HG02840 (cell line): ENCODE measurements around the gene MIS12.

Experiments used
- ATAC-seq: cut with Tn5 transposase; IDR thresholded peaks from one replicate; pipeline ENCODE4 v1.9.1; 2021; ENCODE audit warnings: mild to moderate bottlenecking, moderate library complexity, moderate number of reproducible peaks; ENCODE audit not compliant: unreplicated experiment, low FRiP score

MIS12 gene

GRCh38 chr17:5486206-5487124 lies at the start of gene MIS12:
Gene MIS12 (plus strand): TSS chr17:5486566. CDS start chr17:5488863, 2,297 bp downstream.
- ATAC-seq: peak; percentile 82

DNA sequence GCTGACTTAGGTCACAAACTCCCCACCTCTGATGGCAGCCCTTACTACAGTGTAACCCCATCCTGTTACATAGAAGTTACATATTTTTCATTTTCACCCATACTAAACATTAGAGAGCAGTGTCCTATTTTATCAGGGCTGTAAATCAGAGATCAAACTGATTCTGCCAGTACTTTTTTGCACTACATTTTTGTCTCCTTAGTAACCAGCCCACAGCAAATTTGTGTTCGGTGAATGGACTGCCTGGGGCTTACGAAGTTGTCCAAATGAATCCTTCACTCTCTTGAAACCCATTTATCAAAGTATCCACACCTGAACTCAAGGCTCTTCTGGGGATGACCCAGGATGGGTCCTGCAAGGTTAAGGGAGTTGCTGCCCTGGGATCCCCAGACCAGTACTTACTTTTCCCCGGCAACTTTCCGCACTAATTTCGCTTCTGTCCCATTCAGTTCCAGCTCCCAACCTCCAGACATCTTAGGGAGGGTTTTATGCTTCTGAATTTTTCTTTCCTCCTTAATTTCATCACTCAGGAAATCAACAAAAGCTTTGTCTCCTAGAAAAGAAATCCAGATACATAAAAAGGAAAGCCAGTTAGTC lies 48.5 kb upstream of the MIS12 start:
- no peak for ATAC-seq

DNA sequence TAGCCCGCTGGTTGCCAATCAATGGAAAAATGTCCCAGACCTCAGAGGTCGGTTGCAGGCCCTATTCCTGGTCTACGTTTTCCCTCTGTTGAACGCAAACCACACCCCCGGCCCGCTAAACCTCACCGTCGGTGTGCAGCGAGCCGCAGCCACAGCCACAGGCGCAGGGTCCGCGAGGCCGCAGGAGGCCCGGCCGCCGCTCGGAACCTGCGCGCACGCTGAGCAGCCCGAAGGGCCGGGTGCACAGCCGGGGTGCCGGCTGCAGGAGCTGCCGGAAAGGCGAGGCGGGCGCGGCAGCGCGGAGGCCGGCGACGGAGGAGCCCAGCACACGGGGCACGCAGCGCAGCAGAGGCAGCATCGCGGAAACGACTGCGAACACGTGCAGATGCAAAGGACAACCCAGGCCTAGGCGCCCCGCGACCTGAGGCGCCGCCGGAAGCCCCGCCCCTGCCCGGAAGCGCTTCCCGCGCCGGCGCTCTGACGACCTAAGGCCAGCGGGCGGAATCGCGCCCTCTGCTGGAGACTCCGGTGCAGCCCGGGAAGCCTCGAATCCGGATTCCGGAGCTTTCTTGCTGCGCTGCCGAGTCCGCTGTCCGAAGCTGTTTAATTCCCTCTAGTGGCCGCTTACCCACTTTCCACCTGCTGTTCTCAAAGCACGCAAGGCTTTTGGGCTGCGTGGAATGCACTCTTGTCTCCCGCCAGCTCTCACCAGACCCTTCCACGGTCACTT lies 47.5 kb upstream of the MIS12 start, which contains the start of gene C1QBP:
TSS of gene C1QBP (minus strand) at position 440 of the 730 bp plus-strand sequence. CDS start at position 358, 82 bp downstream.
- peak; percentile 73 for ATAC-seq

GRCh38 chr17:5439446-5439764 lies 47.0 kb upstream of the MIS12 start:
- ATAC-seq: no peak

DNA sequence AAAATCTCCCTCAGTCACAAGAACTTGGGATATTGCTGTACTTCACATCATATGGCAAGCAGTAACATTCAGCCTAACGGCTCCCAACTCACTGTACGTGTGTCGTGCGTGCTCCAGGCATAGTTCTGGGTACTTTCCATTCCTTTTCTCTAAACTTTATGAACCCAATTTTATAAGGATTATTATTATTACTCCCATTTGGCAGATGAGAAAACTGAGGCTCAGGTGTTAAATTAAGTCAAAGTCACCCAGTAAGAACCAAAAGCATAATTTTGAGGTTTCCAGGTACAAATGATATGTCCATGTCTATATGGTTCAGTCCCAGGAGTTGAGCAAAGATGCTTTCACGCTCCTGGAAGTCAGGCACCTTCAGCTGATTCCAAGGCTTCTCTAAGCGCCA lies 42.6 kb upstream of the MIS12 start:
- no peak for ATAC-seq

GRCh38 chr17:5444209-5444608 lies 42.2 kb upstream of the MIS12 start:
- no peak for ATAC-seq

- ATAC-seq: no peak
Measured at GRCh38 chr17:5446786-5447185, 39.6 kb upstream of the MIS12 start.

DNA sequence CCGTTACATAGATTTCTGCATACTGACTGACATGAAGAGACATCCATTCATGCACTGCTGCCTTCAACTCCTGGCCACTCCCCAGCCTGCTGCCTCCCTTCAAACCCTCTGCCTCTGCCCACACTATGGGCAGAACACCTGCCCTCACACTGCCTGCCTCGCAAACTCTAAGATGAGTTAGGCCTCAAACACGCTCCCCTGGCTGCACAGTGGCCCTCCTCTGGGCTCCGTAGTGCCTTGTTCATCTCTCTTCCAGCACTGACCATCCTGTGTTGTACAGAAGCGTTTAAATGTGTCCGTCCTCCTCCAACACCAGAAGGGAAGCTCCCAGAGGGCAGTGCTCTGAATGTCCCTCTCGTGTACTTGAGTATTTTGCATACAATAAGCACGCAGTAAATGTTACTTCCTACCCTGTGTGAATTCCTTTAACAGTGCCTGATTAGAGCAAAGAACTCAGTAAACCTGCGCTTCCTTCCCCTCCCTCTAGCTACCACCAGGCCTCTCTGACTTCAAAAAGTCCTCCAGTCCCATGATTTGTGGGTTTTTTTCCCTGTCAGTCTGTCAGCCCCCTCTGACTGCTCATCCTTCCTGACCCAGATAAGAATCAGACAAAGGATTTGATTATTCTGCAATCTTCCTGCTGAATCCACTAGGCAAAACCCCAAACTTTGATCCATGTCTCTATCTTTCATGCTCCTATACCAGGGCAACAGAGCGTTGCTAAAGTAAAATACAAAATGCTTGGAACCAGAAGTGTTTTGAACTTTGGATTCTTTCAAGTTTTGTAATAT lies 21.5 kb upstream of the MIS12 start:
- no peak for ATAC-seq

GRCh38 chr17:5466295-5466694 lies 20.1 kb upstream of the MIS12 start:
- ATAC-seq: no peak

- no peak for ATAC-seq
Measured at GRCh38 chr17:5467416-5467815, 18.9 kb upstream of the MIS12 start.

DNA sequence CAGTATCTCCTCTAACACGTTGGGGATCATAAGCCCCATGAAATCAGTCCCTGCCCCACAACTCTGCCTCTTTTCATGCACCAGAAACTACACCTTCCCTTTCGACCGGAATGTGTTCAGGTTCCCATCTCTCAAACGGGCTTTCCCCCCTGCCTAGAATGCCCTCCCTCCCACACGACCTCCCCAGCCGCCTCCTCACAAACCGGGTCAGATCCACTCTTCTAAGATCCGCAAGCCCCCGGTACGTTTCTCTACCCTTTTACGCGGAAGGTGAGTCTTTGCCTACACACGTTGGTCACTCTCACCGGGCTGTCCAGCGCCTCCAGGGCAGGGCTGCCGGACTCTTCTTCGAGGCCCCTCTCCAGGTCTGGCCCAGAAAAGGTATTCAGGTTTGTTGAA lies 18.3 kb upstream of the MIS12 start:
- peak; percentile 9 for ATAC-seq

- ATAC-seq: no peak
Measured at GRCh38 chr17:5472511-5472910, 13.9 kb upstream of the MIS12 start.

DNA sequence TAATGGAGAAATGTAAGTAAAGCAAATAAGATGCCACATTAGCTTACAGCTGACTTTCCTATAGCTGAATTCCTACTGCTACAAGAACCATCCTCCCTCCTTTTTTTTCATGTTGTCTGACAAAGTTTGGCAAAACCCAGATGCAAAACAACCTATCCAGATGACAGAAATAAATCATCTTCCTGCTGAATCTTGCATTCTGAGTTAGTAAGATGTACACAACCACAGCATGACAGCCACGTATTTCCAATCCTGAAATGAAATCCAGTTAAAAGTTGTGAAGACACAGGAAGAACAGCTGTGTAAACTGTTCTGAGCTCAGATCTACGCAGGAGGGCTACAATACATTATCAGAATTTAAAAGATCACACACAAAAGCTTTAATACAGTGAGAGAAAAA lies 12.5 kb upstream of the MIS12 start:
- no peak for ATAC-seq

DNA sequence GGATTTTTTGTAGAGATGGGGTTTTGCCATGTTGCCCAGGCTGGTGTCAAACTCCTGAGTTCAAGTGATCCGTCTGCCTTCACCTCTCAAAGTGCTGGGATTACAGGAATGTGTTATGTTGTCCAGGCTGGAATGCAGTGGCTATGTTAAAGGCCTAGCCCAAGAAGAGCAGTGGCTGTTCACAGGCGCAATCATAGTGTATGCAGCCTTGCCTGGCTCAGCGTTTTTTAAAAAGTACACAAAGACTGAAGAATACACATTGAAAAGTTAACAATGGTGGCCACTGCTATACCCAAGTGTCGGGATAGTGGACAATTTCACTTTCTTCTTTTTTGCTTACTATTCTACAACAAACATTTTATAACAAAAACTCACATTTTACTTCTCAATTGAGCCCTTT lies 7.4 kb upstream of the MIS12 start:
- no peak for ATAC-seq

- no peak for ATAC-seq
Measured at GRCh38 chr17:5480962-5481361, 5.4 kb upstream of the MIS12 start.

DNA sequence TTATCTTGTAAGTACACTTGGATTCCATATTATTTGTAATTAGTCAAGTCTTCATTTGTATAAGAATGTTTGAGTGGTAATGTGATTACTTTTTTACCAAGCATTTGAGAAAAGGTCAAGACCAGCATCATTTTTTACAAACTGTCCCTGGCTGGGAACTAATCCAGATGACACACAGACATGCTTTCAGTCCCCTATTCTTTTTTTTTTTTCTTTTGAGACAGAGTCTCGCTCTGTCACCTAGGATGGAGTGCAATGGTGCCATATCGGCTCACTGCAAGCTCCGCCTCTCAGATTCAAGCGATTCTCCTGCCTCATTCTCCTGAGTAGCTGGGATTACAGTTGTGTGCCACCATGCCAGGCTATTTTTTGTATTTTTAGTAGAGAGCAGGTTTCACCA lies 4.9 kb upstream of the MIS12 start:
- no peak for ATAC-seq

DNA sequence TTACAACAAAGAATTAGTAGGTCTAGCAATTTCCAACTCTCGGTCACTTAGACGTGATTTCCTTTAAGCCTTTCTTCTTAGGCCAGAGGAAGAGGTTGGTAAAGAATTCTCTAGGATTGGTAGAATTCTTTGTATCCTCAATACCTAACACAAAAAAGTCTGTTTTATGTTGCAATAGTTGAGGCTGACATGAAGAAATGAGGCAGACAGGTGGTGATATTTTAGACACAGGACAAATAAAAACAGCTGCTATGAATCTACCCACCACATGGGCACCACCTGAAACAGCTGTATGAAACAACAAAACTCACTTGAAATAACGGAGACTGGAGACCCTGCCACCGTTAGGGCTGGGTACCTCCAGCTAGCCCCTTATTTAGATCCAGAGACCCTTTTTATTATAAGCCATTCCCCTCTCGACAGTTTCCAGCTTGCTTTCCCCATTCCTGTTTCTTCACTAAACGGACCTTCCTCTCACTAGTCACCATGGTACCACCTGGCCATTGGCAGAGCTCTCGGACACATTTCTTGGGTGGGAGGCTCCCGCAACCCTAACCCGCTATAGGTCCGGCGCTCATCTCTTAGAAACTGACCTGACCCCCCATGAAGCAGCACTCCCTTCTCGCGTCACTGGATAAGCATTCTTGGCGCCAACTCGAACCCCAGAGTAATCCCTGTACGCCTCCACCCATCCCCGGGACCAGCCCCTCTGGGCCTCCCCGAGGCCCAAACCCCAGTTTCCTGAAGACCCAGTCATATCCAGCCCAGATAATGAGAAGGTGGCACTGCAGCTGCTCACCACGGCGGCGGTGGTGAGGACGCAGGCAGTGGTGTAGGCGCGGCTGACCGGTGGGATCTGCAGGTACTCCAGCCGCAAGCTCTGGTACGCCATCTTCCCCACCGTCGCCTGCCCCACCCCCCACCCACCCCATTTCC lies 828 bp upstream of the MIS12 start, which contains the start of gene DERL2:
TSS of gene DERL2 (minus strand) at position 909 of the 936 bp plus-strand sequence. CDS start at position 892, 17 bp downstream.
- ATAC-seq: peak; percentile 27

GRCh38 chr17:5488752-5489151 lies 2.4 kb downstream of the MIS12 start:
- ATAC-seq: no peak

- no peak for ATAC-seq
Measured at GRCh38 chr17:5492970-5493369, 6.6 kb downstream of the MIS12 start.
